Liver (tissue), 9 donors: ENCODE data around the gene SLC22A12. TPM values are rescaled to one million over a fixed set of nuclear protein-coding genes. Genes with fewer than 3 reads are reported as not detected.
"Not testable (repeated sequence)": the region's sequence is repeated elsewhere in the genome, so short reads cannot be mapped to it uniquely, and the experiment has no call there.

ENCODE experiments used
- DNase-seq: peaks from one replicate; pipeline ENCODE4 v3.0.0-alpha.2; 2017; ENCODE audit warnings: low spot score
- H3K27ac ChIP-seq, 2 donors: one replicate each; pipeline ENCODE4 v1.7.0; 2013; ENCODE audit warnings: inconsistent platforms in 2 of 2, low read length in 2 of 2, control low read depth in 1 of 2, low read depth in 1 of 2, mild to moderate bottlenecking in 1 of 2
- H3K27me3 ChIP-seq, 4 donors: one replicate each; pipeline versions ENCODE4 v1.6.1 to v1.7.0; 2013; ENCODE audit warnings: low read length in 3 of 4, inconsistent platforms in 1 of 4, mild to moderate bottlenecking in 1 of 4, moderate library complexity in 1 of 4; ENCODE audit not compliant: control insufficient read depth in 4 of 4, insufficient read depth in 4 of 4
- H3K36me3 ChIP-seq, 4 donors: one replicate each; pipeline versions ENCODE4 v1.6.1 to v1.7.0; 2013; ENCODE audit warnings: low read length in 3 of 4, mild to moderate bottlenecking in 3 of 4, low read depth in 1 of 4, moderate library complexity in 1 of 4; ENCODE audit not compliant: control insufficient read depth in 4 of 4, insufficient read depth in 3 of 4
- H3K4me1 ChIP-seq, 4 donors: one replicate each; pipeline versions ENCODE4 v1.6.1 to v1.7.0; 2013; ENCODE audit warnings: low read length in 3 of 4, mild to moderate bottlenecking in 3 of 4, moderate library complexity in 1 of 4; ENCODE audit not compliant: control insufficient read depth in 4 of 4, insufficient read depth in 4 of 4
- H3K4me3 ChIP-seq, 3 donors: one replicate each; pipeline versions ENCODE4 v1.6.1 to v1.7.0; 2013; ENCODE audit warnings: low read length in 3 of 3, control low read depth in 1 of 3, low read depth in 1 of 3, mild to moderate bottlenecking in 1 of 3
- H3K9ac ChIP-seq, 2 donors: one replicate each; pipeline ENCODE4 v1.7.0; 2013; ENCODE audit warnings: low read length in 2 of 2, mild to moderate bottlenecking in 2 of 2, moderate library complexity in 2 of 2, control low read depth in 1 of 2, low read depth in 1 of 2
- H3K9me3 ChIP-seq, 4 donors: one replicate each; pipeline versions ENCODE4 v1.6.1 to v1.7.0; 2013; ENCODE audit warnings: low read length in 3 of 4; ENCODE audit not compliant: control insufficient read depth in 4 of 4
- ATF3 ChIP-seq: IDR thresholded peaks from 2 replicates; pipeline ENCODE4 v1.6.1; 2016; ENCODE audit warnings: antibody characterized with exemption
- CTCF ChIP-seq: fragments of 150-350 bp; IDR thresholded peaks from 2 replicates; pipeline ENCODE4 v1.5.1; 2017; ENCODE audit warnings: improper control_type of control experiment, low read depth, low read length; ENCODE audit not compliant: missing input control
- EGR1 ChIP-seq, 2 donors: IDR thresholded peaks; 2 replicates each; pipeline ENCODE4 v1.6.1; 2016 to 2018; ENCODE audit warnings: antibody characterized with exemption in 2 of 2, low read depth in 2 of 2
- FOXA1 ChIP-seq: IDR thresholded peaks from 2 replicates; pipeline ENCODE4 v1.6.1; 2016; ENCODE audit warnings: antibody characterized with exemption
- FOXA2 ChIP-seq: IDR thresholded peaks from 2 replicates; pipeline ENCODE4 v1.6.1; 2016; ENCODE audit warnings: antibody characterized with exemption
- GABPA ChIP-seq, 2 donors: IDR thresholded peaks in 1 of 2; conservative IDR thresholded peaks in 1 of 2; 2 replicates each; pipeline ENCODE4 v1.6.1; 2016; ENCODE audit warnings: antibody characterized with exemption in 2 of 2, mild to moderate bottlenecking in 1 of 2, moderate library complexity in 1 of 2
- HNF4A ChIP-seq, 2 donors: conservative IDR thresholded peaks; 2 replicates each; pipeline ENCODE4 v1.6.1; 2016; ENCODE audit warnings: antibody characterized with exemption in 2 of 2, mild to moderate bottlenecking in 2 of 2
- HNF4G ChIP-seq: IDR thresholded peaks from 2 replicates; pipeline ENCODE4 v1.6.1; 2016; ENCODE audit warnings: antibody characterized with exemption
- JUND ChIP-seq, 2 donors: IDR thresholded peaks; 2 replicates each; pipeline ENCODE4 v1.6.1; 2016; ENCODE audit warnings: antibody characterized with exemption in 2 of 2
- MAX ChIP-seq: IDR thresholded peaks from 2 replicates; pipeline ENCODE4 v1.6.1; 2016; ENCODE audit warnings: antibody characterized with exemption
- NR2F2 ChIP-seq: IDR thresholded peaks from 2 replicates; pipeline ENCODE4 v1.6.1; 2016; ENCODE audit warnings: antibody characterized with exemption
- RAD21 ChIP-seq, 2 donors: IDR thresholded peaks; 2 replicates each; pipeline ENCODE4 v1.6.1; 2016; ENCODE audit warnings: antibody characterized with exemption in 2 of 2, mild to moderate bottlenecking in 2 of 2
- REST ChIP-seq: IDR thresholded peaks from 2 replicates; pipeline ENCODE4 v1.6.1; 2016; ENCODE audit warnings: antibody characterized with exemption, mild to moderate bottlenecking
- RXRA ChIP-seq, 2 donors: IDR thresholded peaks; 2 replicates each; pipeline ENCODE4 v1.6.1; 2017 to 2018; ENCODE audit warnings: antibody characterized with exemption in 2 of 2, mild to moderate bottlenecking in 1 of 2
- SP1 ChIP-seq: IDR thresholded peaks from 2 replicates; pipeline ENCODE4 v1.6.1; 2018; ENCODE audit warnings: antibody characterized with exemption, mild to moderate bottlenecking
- TAF1 ChIP-seq: conservative IDR thresholded peaks from 2 replicates; pipeline ENCODE4 v1.6.1; 2016; ENCODE audit warnings: antibody characterized with exemption, mild to moderate bottlenecking
- YY1 ChIP-seq: IDR thresholded peaks from 2 replicates; pipeline ENCODE4 v1.6.1; 2016; ENCODE audit warnings: antibody characterized with exemption, mild to moderate bottlenecking
- ZBTB33 ChIP-seq: IDR thresholded peaks from 2 replicates; pipeline ENCODE4 v1.6.1; 2016; ENCODE audit warnings: antibody characterized with exemption
- WGBS: extraction: QIAGEN DNeasy Blood & Tissue Kit; methylation state at CpG from one replicate; pipeline ENCODE4 v1.1.7; 2013; 5-methylcytosine and 5-hydroxymethylcytosine counted together
- polyA plus RNA-seq, 2 donors: library from polyadenylated mRNA; stranded (reverse) in 1 of 2; unstranded in 1 of 2; fragments of 200-250 nt in 1 of 2; fragments of >200 nt in 1 of 2; fragmentation: Nextera tagmentation in 1 of 2; extraction: Ambion mirVana in 1 of 2; gene quantifications; one replicate each; pipeline versions ENCODE4 v1.2.1 to v1.2.3, GENCODE V29; 2013 to 2015
- total RNA-seq, 2 donors: library from RNA; depleted of rRNA; stranded (reverse); fragments of >200 nt; gene quantifications; one replicate each; pipeline ENCODE4 v1.2.3, GENCODE V29; 2014
- donor health status: healthy.
- donor health status: healthy.
- donor health status: healthy.
- donor health status: healthy.
- donor health status: healthy.

SLC22A12 gene
- total and polyA plus RNA-seq, 4 donors, result under 0.01 to 0.02 TPM; not detected in 2

- Histone ChIP-seq H3K27ac (no peak overlapping the region), H3K9ac (no peak overlapping the region), H3K27me3 (peaks cover 0 to 3% (median 0%) of the 10 kb centered on the region in 4 donors), H3K9me3 (peaks cover 0 to 2% (median 0%) of the 10 kb centered on the region in 4 donors), H3K36me3 (no peaks in the 10 kb centered on the region), H3K4me3 (no peak overlapping the region), H3K4me1 (no peaks in the 10 kb centered on the region)
- WGBS, result 94% methylated on average over 14 of the region's 14 CpGs
- no peak for DNase-seq
- TF ChIP-seq ZBTB33 (no peak), NR2F2 (no peak), REST (no peak), YY1 (no peak), JUND (IDR thresholded peaks at IDR 0.05) (no peak), RAD21 (IDR thresholded peaks at IDR 0.05) (no peak), FOXA2 (no peak), MAX (no peak), TAF1 (no peak), SP1 (no peak), CTCF (no peak), ATF3 (no peak), FOXA1 (no peak), GABPA (IDR thresholded peaks at IDR 0.05 in 1 of 2, conservative IDR thresholded peaks at IDR 0.05 in 1 of 2) (no peak), RXRA (IDR thresholded peaks at IDR 0.05) (no peak), HNF4A (conservative IDR thresholded peaks at IDR 0.05) (no peak), HNF4G (no peak), EGR1 (IDR thresholded peaks at IDR 0.05; ENCODE audit: low read depth in 2 of 2) (no peak)
Observed at GRCh38 chr11:64594159-64594939, 3.3 kb downstream of the SLC22A12 start.

GRCh38 chr11:64595922-64596321 lies 4.9 kb downstream of the SLC22A12 start:
- H3K27me3 ChIP-seq, H3K9me3 ChIP-seq, DNase-seq, H3K27ac ChIP-seq, H3K36me3 ChIP-seq, H3K4me3 ChIP-seq, H3K4me1 ChIP-seq, H3K9ac ChIP-seq: not testable (repeated sequence)
- 69% methylated on average over 1 of the region's 1 CpG for WGBS
